K562 treated with DMSO at 1 percent for 12 hours (cell line): ENCODE results near the gene KCNH3. TPM values are rescaled to one million over a fixed set of nuclear protein-coding genes. Genes with fewer than 3 reads are reported as not detected.

Source experiments
- total RNA-seq: library from RNA; unstranded; fragments of 300-600 nt; gene quantifications from 2 replicates; pipeline ENCODE4 v1.2.3, GENCODE V29; 2022; ENCODE audit not compliant: insufficient read depth

The KCNH3 gene
- not detected in 2 replicates for total RNA-seq

GRCh38 chr12:49538510-49539403 lies at the start of gene KCNH3:
Gene KCNH3, plus strand, starts transcription at chr12:49539030. Its CDS starts 387 bp downstream, at chr12:49539417.

GRCh38 chr12:49567611-49568441 lies 29.0 kb downstream of the KCNH3 start, which contains the start of gene MCRS1:
Gene MCRS1, minus strand, starts transcription at chr12:49568142. Its CDS starts 1,411 bp downstream, at chr12:49566731.

GRCh38 chr12:49605539-49605938 lies 66.7 kb downstream of the KCNH3 start, which contains the start of gene FAM186B:
Gene FAM186B, minus strand, starts transcription at chr12:49605639. Its CDS starts 162 bp downstream, at chr12:49605477.

Other genes with a start within 250 kb of the KCNH3 start
- gene PRPH, start 243.9 kb upstream of the KCNH3 start, total RNA-seq, result 1.1 and 3.9 TPM in 2 replicates
- gene TROAP, start 215.8 kb upstream of the KCNH3 start, total RNA-seq, result 38.7 and 76.7 TPM in 2 replicates
- gene C1QL4, start 201.8 kb upstream of the KCNH3 start, total RNA-seq, result 1.9 and 3.1 TPM in 2 replicates
- gene DNAJC22, start 192.1 kb upstream of the KCNH3 start, total RNA-seq, result 0.19 TPM in 1 of 2 replicates, not detected in the other
- gene SPATS2, start 171.6 kb upstream of the KCNH3 start, total RNA-seq, result 11.1 and 28.0 TPM in 2 replicates
- gene MCRS1, start 29.1 kb downstream of the KCNH3 start, total RNA-seq, result 59.4 and 61.2 TPM in 2 replicates
- gene FAM186B, start 66.6 kb downstream of the KCNH3 start, total RNA-seq, result 0.91 TPM in 1 of 2 replicates, not detected in the other
- 1.7 and 11.6 TPM in 2 replicates for gene PRPF40B, start 84.5 kb downstream of the KCNH3 start, total RNA-seq
- 3.5 and 13.4 TPM in 2 replicates for gene FMNL3, start 168.4 kb downstream of the KCNH3 start, total RNA-seq
- gene TMBIM6, start 202.5 kb downstream of the KCNH3 start, total RNA-seq, result 258 and 528 TPM in 2 replicates